GM19099 (cell line): Measurements from ENCODE around the gene UBASH3B.

Experiments used
- POLR2A ChIP-seq: IDR thresholded peaks from 3 replicates; pipeline ENCODE4 v1.6.1; 2011; ENCODE audit warnings: low read depth; ENCODE audit not compliant: insufficient read length; ENCODE audit errors: extremely low read depth

UBASH3B gene

GRCh38 chr11:122784325-122784955 lies 128.9 kb downstream of the UBASH3B start:
- no peak for TF ChIP-seq POLR2A

GRCh38 chr11:122785031-122785541 lies 129.6 kb downstream of the UBASH3B start:
- TF ChIP-seq POLR2A, result no peak

- TF ChIP-seq POLR2A, result no peak
Observed at GRCh38 chr11:122786896-122787295, 131.4 kb downstream of the UBASH3B start.

- no peak for TF ChIP-seq POLR2A
Observed at GRCh38 chr11:122788781-122789535, 133.4 kb downstream of the UBASH3B start.

- TF ChIP-seq POLR2A, result no peak
Observed at GRCh38 chr11:122789907-122790306, 134.4 kb downstream of the UBASH3B start.

GRCh38 chr11:122791411-122791810 lies 135.9 kb downstream of the UBASH3B start:
- TF ChIP-seq POLR2A, result no peak

- TF ChIP-seq POLR2A, result no peak
Observed at GRCh38 chr11:122791836-122792235, 136.3 kb downstream of the UBASH3B start.

- TF ChIP-seq POLR2A, result no peak
Observed at GRCh38 chr11:122793515-122793914, 138.0 kb downstream of the UBASH3B start.

- no peak for TF ChIP-seq POLR2A
Observed at GRCh38 chr11:122795307-122795706, 139.8 kb downstream of the UBASH3B start.

GRCh38 chr11:122796128-122796717 lies 140.7 kb downstream of the UBASH3B start:
- no peak for TF ChIP-seq POLR2A

GRCh38 chr11:122797651-122798050 lies 142.1 kb downstream of the UBASH3B start:
- TF ChIP-seq POLR2A, result no peak

- TF ChIP-seq POLR2A, result no peak
Observed at GRCh38 chr11:122799406-122800105, 144.0 kb downstream of the UBASH3B start.

GRCh38 chr11:122802876-122803275 lies 147.4 kb downstream of the UBASH3B start:
- no peak for TF ChIP-seq POLR2A

GRCh38 chr11:122803306-122803705 lies 147.8 kb downstream of the UBASH3B start:
- no peak for TF ChIP-seq POLR2A

- TF ChIP-seq POLR2A, result no peak
Observed at GRCh38 chr11:122803716-122804115, 148.2 kb downstream of the UBASH3B start.
